HEK293T (cell line): ENCODE measurements around the gene FAM163B.

Experiments used
- CTCF ChIA-PET: fragments of 350-600 bp; formaldehyde crosslinking; extraction: SDS; loops from one replicate; lab custom pipeline; 2021; ENCODE audit warnings: antibody characterized with exemption, inconsistent platforms; lab: Yijun Ruan, JAX
- POLR2A ChIA-PET: fragments of 350-600 bp; formaldehyde crosslinking; extraction: SDS; loops from one replicate; lab custom pipeline; 2020; ENCODE audit warnings: antibody characterized with exemption, inconsistent platforms; lab: Yijun Ruan, JAX
- DNase-seq: peaks from one replicate; pipeline ENCODE4 v3.0.0; 2012; ENCODE audit warnings: mixed read lengths; ENCODE audit errors: extremely low spot score
- ARNT ChIP-seq: fragments of 450-650 bp; IDR thresholded peaks from 2 replicates; pipeline ENCODE4 v1.6.1; 2017; ENCODE audit warnings: mild to moderate bottlenecking
- BHLHE40 ChIP-seq: fragments of 450-650 bp; IDR thresholded peaks from 2 replicates; pipeline ENCODE4 v1.6.1; 2016; ENCODE audit warnings: mild to moderate bottlenecking, moderate library complexity, borderline replicate concordance
- CTBP1 ChIP-seq: fragments of 450-650 bp; IDR thresholded peaks from 2 replicates; pipeline ENCODE4 v1.6.1; 2016; ENCODE audit warnings: borderline replicate concordance
- ELF4 ChIP-seq: fragments of 450-650 bp; IDR thresholded peaks from 2 replicates; pipeline ENCODE4 v1.6.1; 2017; ENCODE audit warnings: antibody characterized with exemption
- FOXA1 ChIP-seq: fragments of 450-650 bp; IDR thresholded peaks from 2 replicates; pipeline ENCODE4 v1.6.1; 2016; ENCODE audit warnings: mild to moderate bottlenecking
- FOXK2 ChIP-seq: fragments of 450-650 bp; IDR thresholded peaks from 2 replicates; pipeline ENCODE4 v1.6.1; 2016; ENCODE audit warnings: mild to moderate bottlenecking
- FOXM1 ChIP-seq: fragments of 450-650 bp; IDR thresholded peaks from 2 replicates; pipeline ENCODE4 v1.6.1; 2017; ENCODE audit warnings: mild to moderate bottlenecking, borderline replicate concordance
- HDGF ChIP-seq: fragments of 450-650 bp; IDR thresholded peaks from 2 replicates; pipeline ENCODE4 v1.6.1; 2017; ENCODE audit warnings: antibody characterized with exemption, borderline replicate concordance
- L3MBTL2 ChIP-seq: fragments of 450-650 bp; conservative IDR thresholded peaks from 2 replicates; pipeline ENCODE4 v1.6.1; 2016; ENCODE audit warnings: mild to moderate bottlenecking
- LEF1 ChIP-seq: fragments of 450-650 bp; IDR thresholded peaks from 2 replicates; pipeline ENCODE4 v1.6.1; 2017; ENCODE audit warnings: mild to moderate bottlenecking, borderline replicate concordance
- NFRKB ChIP-seq: fragments of 450-650 bp; IDR thresholded peaks from 2 replicates; pipeline ENCODE4 v1.6.1; 2016; ENCODE audit warnings: mild to moderate bottlenecking, moderate library complexity
- SP1 ChIP-seq: fragments of 450-650 bp; IDR thresholded peaks from 2 replicates; pipeline ENCODE4 v1.6.1; 2017
- SUZ12 ChIP-seq: fragments of 450-650 bp; IDR thresholded peaks from 2 replicates; pipeline ENCODE4 v1.6.1; 2016; ENCODE audit warnings: mild to moderate bottlenecking
- TARDBP ChIP-seq: fragments of 450-650 bp; IDR thresholded peaks from 2 replicates; pipeline ENCODE4 v1.6.1; 2016
- ZNF384 ChIP-seq: fragments of 450-650 bp; IDR thresholded peaks from 2 replicates; pipeline ENCODE4 v1.6.1; 2016
- TF ChIP-seq, protein P1 (sequence below): fragments of 450-650 bp; IDR thresholded peaks from 2 replicates; pipeline ENCODE4 v1.6.1; 2016

FAM163B gene

DNA sequence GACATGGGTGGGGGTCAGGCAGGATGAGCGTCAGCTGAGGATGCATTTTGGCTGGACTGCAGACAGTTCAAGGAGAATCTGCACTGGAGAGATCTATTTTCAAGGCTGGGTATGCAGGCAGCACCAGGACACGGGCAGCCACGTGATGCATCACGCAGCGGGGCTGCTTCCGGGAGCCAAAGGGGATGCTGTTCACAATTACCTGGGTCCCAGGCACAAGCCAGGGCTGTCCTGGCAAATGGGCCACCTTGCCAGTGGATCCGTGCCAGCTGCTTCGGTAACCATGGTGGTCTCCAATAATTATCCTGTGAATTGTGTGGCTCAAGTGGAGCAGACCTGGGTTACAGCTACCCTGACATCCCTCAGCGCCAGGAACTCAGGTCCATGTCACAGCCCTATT, 44.4 kb upstream of the FAM163B start:
- DNase-seq = no peak
- TF ChIP-seq FOXK2 = no peak
- no peak for TF ChIP-seq NFRKB
- no peak for TF ChIP-seq FOXM1
- TF ChIP-seq ZNF384 = no peak
- POLR2A ChIA-PET = no interaction called here
- CTCF ChIA-PET = no interaction called here

DNA sequence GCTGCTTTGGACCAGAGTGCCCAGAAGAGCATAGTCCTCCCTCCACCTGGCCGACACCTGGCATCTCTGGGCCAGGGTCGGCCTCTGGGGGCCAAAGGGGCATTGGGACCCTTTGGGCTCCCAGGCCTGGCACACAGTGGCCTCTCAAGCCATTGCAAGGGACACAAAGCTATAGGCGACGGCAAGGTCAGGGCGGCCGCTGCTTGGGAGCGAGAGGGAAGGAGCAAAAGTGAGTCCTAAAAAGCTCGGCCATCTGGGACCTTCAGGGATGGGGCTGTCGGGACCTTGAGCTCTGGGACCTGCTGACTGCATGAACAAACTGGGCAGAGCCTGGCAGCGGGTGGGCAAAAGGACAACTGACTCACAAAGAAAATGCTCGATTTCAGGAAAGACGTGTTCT, 40.8 kb upstream of the FAM163B start:
- DNase-seq = no peak
- CTCF ChIA-PET = no interaction called here
- POLR2A ChIA-PET = no interaction called here
- TF ChIP-seq SP1 (no peak), LEF1 (no peak)

DNA sequence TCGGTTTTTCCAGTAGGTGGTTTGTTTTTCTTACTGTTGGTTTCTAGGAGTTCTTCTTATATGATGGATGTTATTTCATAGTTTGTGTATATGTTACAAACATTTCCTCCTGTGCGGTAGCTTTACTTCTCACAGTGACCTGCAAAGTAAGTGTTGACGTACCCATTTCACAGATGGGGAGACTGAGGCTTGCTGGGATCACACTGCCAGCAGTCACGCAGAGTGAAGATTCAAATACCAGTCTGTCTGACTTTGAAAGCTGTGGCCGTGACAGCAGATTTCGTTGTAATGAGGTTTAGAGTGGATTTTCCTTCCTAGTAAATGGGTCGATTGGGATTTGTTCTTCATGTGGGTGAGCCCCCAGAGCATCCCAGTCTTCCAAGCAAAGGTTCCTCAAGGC, 40.0 kb upstream of the FAM163B start:
- ChIA-PET CTCF (no interaction called here), POLR2A (no interaction called here)
- no peak for TF ChIP-seq SUZ12
- TF ChIP-seq FOXK2 = no peak
- TF ChIP-seq, protein P1, sequence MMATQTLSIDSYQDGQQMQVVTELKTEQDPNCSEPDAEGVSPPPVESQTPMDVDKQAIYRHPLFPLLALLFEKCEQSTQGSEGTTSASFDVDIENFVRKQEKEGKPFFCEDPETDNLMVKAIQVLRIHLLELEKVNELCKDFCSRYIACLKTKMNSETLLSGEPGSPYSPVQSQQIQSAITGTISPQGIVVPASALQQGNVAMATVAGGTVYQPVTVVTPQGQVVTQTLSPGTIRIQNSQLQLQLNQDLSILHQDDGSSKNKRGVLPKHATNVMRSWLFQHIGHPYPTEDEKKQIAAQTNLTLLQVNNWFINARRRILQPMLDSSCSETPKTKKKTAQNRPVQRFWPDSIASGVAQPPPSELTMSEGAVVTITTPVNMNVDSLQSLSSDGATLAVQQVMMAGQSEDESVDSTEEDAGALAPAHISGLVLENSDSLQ = no peak
- TF ChIP-seq CTBP1 = no peak
- no peak for TF ChIP-seq SP1
- no peak for DNase-seq

DNA sequence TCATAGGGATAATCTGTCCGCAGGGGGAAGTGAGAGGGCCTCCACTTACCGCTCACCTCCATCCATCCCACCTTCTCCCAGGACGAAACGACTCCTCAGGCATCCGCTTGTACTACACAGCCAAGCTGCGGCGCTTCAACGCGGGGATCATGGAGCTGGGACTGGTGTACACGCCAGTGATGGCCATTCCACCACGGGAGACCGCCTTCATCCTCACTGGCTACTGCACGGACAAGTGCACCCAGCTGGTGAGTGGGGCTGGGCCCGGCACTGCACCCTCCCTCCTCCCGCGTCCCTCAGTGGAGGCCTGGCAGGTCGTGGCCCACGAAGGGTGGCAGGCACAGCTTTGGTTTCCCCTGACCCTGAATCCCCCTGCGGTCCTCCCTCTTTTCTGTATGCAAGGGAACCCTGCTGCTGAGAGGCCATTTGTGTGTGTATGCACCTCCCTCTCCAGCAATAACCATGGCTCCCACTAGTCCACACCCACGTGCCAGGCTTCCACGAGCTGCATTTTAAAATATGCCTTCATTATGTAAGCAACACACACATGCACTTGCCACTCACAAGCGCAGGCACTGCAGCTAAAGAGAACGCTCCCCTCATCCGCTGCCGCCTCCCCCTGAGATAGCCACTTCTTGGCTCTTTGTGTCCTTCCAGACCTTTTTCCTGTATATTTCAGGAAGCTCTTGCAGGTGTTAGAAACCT, 38.7 kb upstream of the FAM163B start:
- DNase-seq = no peak
- ChIA-PET POLR2A (no interaction called here), CTCF (no interaction called here)
- TF ChIP-seq CTBP1 (no peak), SUZ12 (no peak), FOXA1 (no peak), ARNT (no peak), SP1 (no peak), NFRKB (no peak), ZNF384 (no peak), TARDBP (no peak), FOXM1 (no peak), ELF4 (no peak), HDGF (no peak), BHLHE40 (no peak), FOXK2 (no peak), LEF1 (no peak), L3MBTL2 (no peak)
- TF ChIP-seq, protein P1 = no peak

DNA sequence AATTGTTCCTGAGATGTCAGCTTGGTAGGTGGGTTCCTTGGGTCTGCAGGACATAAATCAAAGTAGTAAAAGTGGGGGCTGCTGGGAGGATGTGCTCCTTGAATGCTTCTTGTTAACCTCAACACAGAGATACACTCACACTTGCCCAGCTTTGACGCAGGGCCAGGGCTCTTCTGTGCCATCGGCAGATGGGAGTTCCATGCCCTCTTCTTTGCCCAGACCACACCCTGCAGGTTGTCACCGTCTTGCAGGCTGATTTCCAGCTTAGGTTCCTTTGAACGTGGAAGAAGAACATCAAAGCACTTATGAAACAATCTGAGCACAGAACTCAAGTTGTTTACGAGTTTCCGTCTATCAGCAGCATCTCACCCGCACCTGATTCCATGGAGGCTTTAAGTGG, 38.0 kb upstream of the FAM163B start:
- ChIA-PET CTCF (no interaction called here), POLR2A (no interaction called here)
- DNase-seq = no peak
- TF ChIP-seq TARDBP (no peak), ZNF384 (no peak), ARNT (no peak), FOXM1 (no peak), SUZ12 (no peak), FOXA1 (no peak), HDGF (no peak), L3MBTL2 (no peak), SP1 (no peak), BHLHE40 (no peak), NFRKB (no peak), FOXK2 (no peak), LEF1 (no peak), ELF4 (no peak), CTBP1 (no peak)
- TF ChIP-seq, protein P1 = no peak

DNA sequence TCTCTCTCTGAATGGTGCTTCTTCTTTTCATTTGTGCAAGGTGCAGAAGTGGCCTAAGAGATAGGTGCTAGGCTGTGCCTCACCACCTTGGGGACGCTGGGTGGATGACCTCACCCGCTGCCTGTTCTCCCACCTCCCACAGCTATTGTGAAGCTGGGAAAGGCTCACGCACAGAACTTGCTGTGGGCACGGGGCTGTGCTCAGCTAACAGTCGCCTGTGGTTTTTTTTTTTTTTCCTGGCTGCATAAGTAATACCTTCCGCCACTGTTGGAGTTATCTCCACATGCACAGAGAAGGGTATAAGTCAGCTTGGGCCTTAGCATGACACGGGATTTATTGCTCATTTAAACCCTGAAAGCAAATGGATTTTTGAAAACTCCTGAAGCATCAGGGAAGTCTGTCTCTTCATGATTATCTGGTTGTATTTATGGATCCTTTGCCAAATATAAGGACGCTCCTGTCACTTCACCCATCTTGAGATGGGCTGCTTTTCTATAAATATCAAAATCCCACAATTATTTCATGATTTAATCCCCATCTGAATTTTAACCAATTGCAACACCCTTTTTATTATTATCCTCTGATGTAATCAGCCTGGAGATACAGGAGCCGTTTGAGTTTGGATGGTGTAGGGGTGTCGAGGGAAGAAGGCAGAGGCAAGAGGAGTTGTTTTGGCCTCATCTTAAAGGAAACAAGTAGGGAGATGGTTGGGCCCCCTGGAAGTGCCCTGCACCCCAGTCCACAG, 36.0 kb upstream of the FAM163B start:
- ChIA-PET CTCF (no interaction called here), POLR2A (no interaction called here)
- TF ChIP-seq ELF4 = no peak
- no peak for TF ChIP-seq LEF1
- no peak for TF ChIP-seq FOXA1
- TF ChIP-seq, protein P1 = no peak
- TF ChIP-seq HDGF = no peak
- TF ChIP-seq SUZ12 = no peak
- no peak for TF ChIP-seq FOXK2
- no peak for DNase-seq
